GM23248 (cell line): ENCODE measurements around the gene STAT1.

Experiments used
- EZH2 ChIP-seq: fragments of 200-600 bp; sonication (generic); IDR thresholded peaks from 2 replicates; pipeline ENCODE4 v1.6.1; 2018; ENCODE audit warnings: antibody characterized with exemption, mild to moderate bottlenecking; ENCODE audit not compliant: insufficient read depth, poor library complexity, severe bottlenecking
- EZH2phosphoT487 ChIP-seq: fragments of 200-600 bp; sonication (generic); IDR thresholded peaks from 2 replicates; pipeline ENCODE4 v1.6.1; 2018; ENCODE audit warnings: antibody characterized with exemption, moderate library complexity, mild to moderate bottlenecking, low read depth; ENCODE audit not compliant: insufficient read depth

DNA sequence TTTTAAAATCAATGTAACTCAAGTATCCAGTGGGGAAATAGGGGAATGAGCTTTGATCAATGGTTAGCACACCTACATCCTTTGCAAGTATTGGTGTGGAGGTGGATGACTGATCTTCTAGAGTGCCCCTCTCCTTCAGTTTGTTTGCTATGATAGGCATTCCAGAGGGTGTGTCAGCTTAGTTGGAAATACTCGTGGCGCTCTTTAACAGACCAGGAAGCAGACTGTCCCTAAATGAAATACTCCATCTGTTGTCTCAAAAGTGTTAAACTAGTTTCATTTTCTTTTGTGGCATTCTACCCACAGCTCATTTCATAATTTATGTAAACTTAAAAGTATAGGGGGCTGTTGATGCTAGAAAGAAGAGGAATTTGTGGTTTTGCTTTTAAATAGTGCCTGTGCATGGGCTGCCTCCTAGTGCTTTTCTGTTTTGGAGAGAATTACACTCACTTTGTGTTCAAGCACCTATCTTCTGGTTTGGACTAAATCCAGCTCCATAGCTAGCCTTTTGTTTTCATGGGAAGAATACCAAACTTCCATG, 66.2 kb downstream of the STAT1 start:
- TF ChIP-seq EZH2 (no peak), EZH2phosphoT487 (no peak)
